Measurements from ENCODE around the gene ARMC2.
"Not testable (repeated sequence)": the region's sequence is repeated elsewhere in the genome, so short reads cannot be mapped to it uniquely, and the experiment has no call there.

The ARMC2 gene

DNA sequence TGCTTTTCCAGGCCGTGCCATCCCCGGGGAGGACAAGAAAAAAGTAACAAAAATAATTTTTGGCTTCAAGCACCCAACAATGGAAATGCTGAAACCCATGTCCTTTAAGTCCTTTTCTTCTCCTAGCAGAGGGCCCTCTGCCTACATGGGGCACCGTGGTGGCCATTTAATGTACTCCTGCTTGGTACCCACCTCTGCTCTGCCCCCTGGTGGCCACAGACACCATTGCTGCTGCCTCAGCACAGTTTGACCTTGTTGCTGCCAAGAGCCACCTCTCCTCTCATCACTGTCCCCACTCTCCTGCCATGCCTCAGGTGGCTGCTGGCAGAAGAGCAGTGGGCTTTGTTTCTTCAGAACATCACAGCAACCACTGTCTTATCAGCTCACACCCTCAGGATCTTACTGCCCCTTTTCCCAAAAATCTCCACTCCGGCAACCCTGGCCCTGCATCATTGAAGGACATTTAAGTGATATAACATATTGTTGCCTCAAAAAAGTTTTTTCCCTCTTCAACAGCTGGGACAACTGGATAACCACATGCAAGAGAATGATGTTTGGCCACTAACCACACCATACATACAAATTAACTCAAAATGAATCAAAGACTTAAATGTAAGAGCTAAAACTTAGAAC lies 12.9 kb upstream of the ARMC2 start:
- DNase-seq: peak; percentile 71

DNA sequence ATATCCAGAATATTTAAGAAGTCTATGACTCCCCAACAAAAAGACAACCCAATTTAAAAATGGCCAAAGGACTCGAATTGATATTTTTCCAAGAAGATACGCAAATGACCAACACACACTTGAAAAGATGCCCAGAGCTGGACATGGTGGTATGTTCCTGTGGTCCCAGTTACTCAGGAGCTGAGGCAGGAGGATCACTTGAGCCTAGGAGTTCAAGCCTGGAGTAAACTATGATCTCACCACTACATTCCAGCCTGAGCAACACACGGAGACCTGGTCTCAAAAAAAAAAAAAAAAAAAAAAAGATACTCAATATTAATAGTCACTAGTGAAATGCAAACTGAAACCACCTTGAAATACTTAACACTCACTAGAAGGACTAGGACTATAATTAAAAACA lies 12.2 kb upstream of the ARMC2 start:
- no peak for DNase-seq

DNA sequence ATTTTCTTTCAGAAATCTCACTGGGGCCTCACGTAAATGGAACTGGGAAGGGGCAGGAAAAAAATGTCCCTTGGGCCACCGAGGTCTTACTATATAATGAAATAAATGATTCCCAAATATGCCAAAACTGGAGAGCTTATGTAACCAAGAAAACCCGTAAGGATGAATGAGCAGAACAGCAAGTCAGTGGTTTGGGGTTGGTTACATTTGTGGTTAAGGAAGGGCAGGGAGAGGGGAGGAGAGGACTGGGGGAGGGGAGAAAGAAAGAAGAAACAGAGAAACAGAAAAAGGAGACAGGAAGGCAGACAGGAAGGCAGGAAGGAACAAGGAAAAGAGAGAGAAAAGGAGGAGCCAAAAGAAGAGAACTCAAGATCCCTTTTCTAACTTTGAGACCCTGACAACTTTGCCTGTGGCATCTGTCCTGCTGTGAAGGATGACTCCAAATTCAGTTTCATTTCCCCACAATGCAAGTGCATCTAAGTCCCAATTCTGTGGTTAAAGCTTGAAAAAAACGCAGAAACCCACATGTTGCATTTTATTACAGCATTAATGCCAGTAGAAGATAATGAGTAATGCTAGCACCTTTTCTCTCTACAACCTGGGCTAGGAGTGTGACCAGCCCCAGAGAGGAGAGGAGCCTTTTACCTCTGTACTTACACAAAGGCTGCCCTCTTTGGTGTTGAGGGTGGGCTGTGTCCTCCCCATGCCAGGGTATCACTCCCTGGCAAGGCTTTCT lies 10.8 kb upstream of the ARMC2 start:
- DNase-seq: no peak

DNA sequence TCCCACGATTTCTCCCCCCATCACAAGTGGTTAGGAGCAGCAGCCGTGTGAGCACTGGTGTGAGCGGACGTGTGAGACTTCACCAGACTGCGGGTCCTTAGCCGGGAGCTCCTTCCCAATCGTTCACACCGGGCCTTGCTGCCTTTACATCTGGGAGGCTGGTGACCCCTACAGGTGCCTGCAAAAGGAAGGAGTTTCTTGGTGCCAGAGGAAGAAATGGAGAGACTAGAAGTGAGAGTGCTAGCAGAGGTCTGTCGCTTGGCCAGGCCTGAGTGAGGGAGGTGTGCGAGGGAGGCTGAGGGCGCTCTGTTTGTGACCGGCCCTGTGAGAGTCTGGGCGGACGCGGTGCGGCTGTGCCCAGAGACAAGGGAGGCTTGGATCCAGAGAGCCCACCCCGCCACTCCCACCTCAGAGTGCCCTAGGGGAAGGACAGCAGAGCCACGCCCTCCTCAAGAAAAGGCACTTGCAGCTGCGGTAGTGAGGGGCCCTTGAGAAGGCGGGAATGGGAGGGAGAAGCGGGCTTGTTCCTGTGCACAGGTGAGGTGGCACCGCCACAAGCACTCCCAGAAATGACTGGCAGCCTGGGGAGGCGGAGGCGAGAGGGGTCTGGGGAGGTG lies 10.0 kb upstream of the ARMC2 start:
- DNase-seq: no peak

DNA sequence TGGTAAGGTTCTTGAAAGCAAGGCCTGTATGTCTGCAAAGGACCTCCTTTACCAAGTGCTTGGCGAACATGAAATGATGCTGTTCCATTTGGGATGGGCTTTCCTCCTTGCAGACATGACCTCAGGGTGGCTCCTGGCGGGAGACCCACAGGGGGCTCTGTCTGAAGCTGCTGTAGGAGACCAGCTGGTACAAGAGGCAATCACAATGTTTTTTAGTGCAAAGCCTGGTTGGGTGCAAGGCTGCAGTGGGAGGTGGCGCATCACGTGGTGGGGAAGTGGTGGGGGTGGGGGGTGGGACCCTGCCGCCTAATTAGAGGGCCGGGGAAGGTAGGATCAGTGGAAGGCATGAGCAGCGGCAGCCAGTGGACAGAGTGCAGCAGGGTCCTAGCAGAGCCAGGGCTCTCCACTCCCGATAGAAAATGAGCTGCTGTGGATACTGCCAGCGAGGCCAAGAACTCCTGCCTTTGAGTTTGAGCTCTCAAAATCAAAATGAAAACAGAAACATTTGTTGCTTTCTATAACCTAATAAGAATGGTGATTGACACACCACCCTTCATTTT lies 9.1 kb upstream of the ARMC2 start:
- no peak for DNase-seq

DNA sequence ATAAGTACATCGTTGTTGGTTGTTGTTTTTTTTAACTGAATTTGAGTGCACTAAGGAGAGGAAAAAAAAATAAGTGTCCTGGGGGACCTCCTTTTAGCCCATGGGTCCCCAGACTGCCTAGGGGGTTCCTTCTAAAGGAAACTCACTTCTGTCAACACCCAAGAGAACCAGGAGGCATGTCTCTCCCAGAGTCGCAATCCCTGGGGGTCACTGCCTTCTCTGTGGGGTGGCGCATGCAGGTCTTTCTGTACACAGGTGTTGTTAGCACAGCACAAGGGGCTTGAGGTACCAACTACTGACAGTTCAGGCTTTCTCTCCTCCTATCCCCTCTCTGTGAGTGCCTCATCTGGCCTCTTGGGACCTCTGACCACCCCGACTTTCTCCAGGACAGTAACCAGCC lies 7.3 kb upstream of the ARMC2 start:
- no peak for DNase-seq

DNA sequence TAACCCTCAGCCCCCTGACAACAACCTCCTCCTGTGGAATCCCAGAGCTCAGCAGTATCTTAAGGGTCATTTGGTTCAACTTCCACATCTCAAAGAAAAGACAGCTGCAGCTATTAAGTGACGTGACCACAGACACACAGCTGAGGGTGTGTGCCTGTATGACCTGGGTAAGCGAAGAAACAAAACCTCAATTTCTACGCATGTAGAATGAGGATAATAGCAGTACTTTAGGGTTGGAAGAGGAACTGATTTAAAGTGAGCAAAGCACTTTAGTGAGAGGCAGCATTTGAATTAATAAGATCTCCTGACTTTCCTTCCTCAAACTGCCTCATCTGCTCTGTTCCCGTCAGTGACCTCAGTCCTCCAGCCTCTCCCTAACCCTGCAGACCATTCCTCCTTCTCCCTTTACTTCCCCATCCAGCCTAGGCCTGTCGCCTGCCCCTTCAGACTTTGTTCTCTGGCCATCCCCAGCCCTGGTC lies 6.8 kb upstream of the ARMC2 start:
- DNase-seq: no peak

DNA sequence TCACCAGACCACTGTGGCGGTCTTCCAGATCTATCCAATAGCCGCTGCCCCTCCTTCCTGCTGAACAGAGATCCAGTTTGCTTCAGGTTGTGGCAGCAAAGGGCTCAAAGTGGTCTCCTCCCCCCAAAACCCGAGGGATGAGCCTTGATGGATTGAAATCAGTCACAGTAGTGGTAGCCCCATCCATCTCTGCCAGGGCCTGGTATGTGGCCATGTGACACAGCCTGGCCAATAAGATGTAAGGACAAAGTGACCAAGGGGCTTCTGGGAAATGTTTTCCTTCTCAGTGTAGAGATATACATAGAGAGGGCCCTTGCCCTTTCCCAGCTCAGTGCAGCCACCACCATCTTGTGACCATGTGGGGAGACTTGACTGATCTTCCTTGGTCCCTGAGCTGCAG lies 4.1 kb upstream of the ARMC2 start:
- no peak for DNase-seq

DNA sequence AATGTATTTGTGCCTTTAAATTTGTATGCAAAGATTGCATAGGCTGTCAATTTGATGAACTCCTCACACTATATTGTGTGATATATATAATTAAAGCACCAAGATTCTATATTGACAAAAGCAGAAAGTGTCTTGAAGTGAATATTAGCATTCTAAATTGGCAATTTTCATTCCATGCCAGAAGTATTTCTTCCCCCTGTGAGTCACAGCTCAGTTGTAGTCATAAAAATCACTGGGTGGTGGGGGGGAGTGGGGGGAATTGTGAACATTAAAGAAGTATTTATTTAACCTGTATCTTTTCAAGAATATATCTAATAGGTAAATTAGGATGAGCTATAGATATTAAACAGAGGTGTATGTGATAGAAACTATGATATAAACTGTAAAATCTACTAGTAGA lies 3.1 kb upstream of the ARMC2 start:
- no peak for DNase-seq

DNA sequence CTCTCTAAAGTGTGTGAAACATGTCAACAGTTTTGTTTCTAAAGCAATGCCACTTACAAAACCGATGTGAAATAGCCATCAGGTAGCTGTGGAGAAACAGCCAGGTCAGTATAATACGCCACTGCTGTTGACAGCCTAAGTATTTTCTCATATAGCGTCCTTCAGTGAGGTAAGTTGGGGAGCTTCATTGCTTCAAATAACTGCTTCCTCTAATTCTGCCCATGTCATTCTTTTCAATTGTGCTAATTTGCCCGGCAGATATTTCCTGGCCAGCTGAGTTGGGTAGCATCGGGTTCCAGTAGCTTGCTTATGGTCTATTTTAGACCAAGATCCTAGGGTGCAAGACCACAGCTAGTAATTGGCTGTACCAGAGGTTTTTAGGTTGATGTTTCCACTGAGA lies 2.1 kb upstream of the ARMC2 start:
- no peak for DNase-seq

DNA sequence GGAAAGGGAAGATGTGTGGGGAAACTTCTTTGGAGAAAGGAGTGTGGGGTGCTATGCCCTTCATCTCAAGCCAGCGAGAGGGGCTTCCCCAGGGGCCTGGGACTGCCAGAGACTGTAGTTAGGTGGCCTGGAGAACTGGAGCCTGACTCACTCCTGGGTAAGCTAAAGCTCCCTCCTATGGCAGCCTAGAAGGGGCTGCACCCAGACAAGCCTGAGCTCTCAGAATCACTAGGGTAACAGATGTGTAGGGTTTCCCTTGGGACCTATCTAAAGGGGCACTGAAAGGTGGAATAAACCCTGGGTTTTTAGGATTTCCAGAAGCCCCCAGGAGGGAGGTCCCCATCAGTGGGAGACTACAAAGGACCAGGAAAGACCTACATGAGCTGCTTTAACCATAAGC lies 1.6 kb upstream of the ARMC2 start:
- no peak for DNase-seq

DNA sequence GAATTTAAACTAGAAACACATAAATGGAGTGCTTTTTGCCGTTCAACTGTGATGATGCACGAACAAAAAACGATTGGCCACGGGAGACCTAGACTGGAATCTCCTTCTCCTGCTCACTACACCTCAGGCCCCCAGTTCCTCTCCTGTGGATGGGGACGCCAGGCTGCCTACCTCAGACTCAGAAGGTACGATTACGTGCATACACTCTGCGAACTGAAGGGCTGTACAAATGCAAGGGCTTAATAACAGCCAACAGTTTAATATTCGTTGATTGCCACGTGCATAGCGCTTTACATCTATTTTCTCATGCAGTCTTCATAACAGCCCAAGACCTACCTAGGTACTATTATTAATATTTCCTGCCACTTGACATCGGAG lies 495 bp upstream of the ARMC2 start:
- no peak for DNase-seq

DNA sequence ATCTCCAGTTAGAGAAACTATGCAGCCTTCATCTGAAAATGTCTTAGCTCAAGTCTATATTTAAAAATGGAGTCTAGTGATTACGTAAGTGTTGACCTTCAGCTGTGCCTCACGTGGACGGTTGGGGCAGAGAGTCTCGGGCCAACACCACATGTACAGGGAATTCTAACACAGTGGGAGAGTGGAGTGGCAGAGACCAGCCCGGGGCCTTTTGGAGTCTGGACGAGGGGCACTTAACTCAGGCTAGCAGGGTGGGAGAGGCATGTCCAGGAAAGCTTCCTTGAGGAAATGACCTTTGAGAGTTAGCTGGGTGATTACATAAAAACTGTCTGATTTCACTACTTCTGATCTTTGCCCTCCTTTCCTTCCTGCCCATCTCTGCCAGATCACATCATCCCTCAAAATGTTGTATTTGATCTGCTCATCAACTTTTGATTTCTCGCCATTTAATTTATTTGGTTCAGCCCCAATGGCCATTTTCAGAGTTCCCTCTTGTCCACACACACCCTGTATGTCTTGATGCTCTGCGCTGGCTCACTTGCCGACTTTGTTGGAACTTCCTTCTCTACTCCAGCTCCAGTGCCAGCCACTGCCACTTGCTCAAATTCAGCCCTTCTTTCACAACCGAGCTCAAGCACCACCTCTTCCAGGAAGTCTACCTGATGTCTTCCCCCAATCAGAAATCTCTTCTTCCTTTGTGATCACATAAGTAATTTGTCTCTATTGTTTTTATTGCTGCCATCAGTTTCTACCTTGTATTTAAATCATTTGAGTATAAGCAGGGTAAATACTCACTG lies 2.6 kb downstream of the ARMC2 start:
- DNase-seq: no peak

DNA sequence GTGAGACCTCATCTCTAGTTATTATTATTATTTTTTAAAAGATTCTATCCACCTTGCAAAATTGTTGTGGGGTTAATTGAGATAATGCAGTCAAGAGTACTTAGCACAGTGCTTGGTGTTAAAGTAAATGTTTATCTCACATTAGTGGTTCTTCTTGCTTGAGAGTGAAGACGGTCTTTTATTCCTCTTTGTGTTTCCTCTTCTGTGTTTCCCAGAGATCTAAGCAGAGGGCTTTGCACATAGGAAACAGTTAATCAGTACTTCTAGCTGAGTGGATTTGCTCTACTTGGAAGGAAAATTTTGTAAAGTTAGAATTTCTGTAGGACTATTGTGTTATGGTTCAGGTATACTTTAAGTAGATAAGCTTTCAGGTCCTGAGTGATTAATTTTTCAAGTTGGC lies 3.5 kb downstream of the ARMC2 start:
- DNase-seq: no peak

DNA sequence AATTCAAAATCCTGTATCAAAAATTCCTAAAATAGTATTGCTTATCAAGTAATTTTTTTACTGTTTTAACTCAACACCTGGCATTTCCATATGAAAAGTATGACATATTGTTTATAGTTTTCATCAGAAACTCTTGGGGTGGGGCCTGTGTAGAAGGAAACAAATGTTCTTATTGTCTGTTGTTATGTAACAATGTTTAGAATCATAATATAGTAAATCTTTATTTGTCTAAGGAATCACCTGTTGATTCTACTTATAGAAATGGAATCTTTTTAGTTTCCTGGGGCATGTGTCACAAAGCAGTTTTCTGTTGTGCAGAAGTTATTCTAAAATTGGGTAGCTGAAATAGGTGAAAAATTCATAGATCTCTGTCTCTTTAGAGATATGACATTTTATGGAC lies 4.9 kb downstream of the ARMC2 start:
- DNase-seq: no peak

DNA sequence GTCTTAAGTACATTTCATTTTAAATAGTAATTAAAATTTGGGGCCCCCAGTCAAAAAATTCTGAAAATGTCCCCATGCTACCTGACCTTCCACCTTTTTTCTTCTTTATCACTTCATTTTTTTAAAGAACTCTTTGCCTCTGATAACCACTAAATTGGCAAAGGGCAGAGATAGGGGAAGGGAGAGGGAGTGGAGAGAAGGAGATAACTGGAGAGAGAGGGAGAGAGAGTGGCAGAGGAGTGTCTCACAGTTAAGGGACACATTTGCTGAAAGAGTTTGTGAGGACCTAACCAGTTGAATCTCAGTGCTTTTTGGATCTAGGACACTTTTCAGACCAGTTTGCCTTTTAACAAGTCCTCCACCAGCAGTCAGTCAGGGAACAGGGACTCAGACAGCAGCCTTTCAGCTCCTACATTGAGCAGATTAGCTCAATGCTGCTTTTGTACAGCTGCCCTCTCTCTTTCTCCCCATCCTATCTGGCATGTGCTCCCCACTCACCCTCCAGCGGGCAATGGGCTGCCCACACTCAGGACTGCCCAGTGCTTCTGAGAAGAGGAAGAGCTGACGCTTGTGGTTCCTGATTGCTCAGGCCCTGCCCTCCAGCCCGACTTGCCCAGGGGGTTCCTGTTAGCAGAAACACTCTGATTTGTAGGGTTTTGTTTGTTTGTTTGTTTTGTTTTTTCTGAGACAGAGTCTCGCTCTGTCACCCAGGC lies 14.4 kb downstream of the ARMC2 start:
- no peak for DNase-seq

DNA sequence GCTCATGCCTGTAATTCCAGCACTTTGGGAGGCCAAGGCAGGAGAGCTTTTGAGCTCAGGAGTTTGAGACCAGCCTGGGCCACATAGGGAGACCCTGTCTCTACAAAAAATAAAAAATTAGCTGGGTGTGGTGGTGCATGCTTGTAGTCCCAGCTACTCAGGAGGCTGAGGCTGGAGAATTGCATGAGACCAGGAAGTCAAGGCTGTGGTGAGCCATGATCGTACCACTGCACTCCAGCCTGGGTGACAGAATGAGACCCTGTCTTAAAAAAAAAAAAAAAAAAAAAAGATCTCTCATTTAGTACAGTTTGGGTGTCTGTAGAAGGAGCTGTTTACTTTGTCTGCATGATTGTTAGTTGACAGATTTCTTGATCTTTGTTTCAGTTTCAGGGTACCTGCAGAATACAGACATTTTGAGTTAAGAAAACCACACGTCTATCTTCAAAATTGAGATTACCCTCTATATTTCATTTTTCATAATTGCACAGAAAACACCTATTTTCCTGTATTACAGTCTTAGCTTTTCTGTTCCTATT lies 17.6 kb downstream of the ARMC2 start:
- DNase-seq: not testable (repeated sequence)

DNA sequence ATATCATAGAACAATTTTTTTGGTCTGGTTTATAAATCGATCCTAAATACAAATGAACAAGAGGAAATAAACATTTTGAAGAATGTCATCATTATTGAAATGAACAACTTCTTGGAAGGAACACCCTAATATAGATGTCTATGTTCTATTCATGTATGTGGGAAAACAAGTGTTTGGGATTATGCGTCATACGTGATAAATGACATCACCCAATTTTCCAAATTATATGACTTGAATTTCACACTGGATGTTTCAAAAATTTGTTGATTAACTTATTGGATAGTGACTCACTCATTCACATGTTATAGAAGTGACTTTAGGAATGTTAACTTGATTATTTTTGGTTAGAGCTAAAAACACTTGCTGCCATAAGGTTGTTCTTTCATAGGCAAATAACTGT lies 18.6 kb downstream of the ARMC2 start:
- DNase-seq: no peak

DNA sequence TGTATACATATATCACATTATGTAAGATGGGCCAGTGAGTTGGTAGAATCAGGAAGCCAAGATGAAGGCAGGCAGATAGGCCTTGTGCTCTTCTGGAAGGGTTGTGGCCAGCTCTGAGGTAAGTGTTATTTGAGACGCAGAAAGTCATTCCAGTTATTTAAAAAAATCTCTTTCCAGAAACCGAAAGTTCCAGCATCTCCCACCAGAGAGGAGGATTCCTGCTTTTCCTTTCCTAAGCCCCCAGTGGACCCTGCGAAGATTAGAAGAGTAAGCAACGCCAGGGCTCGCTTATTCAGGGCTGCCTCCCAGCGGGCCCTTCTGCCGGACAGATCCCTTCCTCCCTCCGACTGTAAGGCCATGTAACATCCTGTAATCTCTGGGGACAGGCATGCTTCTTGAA lies 20.4 kb downstream of the ARMC2 start:
- DNase-seq: no peak

DNA sequence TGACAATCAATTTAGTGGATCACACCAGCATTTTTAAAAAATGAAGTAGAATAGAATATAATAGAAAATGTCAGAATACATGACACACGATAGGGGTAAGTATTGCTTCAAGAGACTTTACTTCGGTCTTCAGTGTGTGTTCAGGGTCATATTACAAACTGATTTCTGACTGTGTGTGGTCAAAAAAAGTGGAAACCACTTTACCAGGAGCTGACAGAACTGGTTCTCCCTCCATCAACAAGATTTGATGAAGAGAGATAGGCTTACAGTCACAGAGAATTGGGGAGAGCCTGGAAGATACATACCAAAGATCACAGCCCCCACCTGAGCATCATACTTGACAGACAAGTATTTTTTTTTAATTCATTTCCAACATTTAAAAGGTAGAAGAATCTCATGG lies 21.7 kb downstream of the ARMC2 start:
- no peak for DNase-seq

DNA sequence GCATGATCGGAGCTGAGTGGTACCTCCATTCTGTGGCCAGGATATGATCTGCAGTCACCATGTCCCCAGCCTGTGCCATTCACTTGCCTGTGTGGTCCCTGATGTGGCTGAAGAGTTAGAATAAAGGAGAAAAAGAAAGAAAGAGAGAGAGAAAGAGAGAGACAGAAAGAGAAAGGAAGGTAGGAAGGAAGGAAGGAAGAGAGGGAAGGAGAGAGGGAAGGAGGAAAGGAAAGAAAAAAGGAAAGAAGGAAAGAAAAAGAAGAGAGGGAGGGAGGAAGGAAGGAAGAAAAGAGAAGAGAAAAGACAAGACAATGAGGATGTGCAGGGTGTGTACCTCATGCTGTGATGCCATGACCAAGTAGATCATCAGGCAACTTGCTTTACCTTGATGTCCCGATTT lies 22.1 kb downstream of the ARMC2 start:
- DNase-seq: no peak

DNA sequence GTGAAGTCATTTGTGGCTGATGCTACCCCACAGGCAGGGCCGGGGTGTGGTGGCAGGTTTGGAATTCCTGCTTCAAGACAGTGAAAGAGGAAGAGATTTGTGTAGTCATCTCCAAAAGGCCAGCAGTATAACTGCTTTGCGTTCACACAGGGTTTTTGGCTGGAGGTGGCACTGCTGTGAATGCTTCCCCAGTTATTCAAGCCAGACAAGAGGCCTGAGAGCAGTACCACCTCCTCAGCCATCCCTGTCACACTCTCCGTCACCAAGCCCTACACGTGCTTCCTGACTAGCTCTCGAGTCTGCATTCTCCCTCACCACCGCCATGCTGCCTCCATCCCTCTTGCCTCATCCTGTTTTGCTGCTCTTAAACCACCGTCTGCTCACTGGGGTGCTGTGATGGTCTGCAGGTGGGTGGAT lies 23.9 kb downstream of the ARMC2 start:
- DNase-seq: no peak
